Upper lobe of left lung (tissue), 4 donors: ENCODE results near the gene CTSL.

Experiments
- EP300 ChIP-seq, 4 donors: sonication (generic); formaldehyde crosslinking; IDR thresholded peaks; one replicate each; pipeline ENCODE4 v1.5.1; 2017; ENCODE audit warnings: antibody characterized with exemption in 4 of 4, control low read depth in 2 of 4
- POLR2A ChIP-seq, 4 donors: fragments of 450-650 bp; IDR thresholded peaks; one replicate each; pipeline ENCODE4 v1.5.1; 2016 to 2017; ENCODE audit warnings: antibody characterized with exemption in 4 of 4, mild to moderate bottlenecking in 2 of 4
- POLR2AphosphoS5 ChIP-seq, 2 donors: sonication (generic); formaldehyde crosslinking; IDR thresholded peaks; one replicate each; pipeline ENCODE4 v1.5.1; 2017; ENCODE audit warnings: antibody characterized with exemption in 2 of 2
- TF ChIP-seq, protein P1 (sequence below), 6 experiments: fragments of 450-650 bp in 4 of 6; fragments of 200-600 bp in 2 of 6; sonication (generic) in 2 of 6; IDR thresholded peaks; one replicate each; pipeline ENCODE4 v1.5.1; 2016 to 2019; ENCODE audit warnings: antibody characterized with exemption in 6 of 6

DNA sequence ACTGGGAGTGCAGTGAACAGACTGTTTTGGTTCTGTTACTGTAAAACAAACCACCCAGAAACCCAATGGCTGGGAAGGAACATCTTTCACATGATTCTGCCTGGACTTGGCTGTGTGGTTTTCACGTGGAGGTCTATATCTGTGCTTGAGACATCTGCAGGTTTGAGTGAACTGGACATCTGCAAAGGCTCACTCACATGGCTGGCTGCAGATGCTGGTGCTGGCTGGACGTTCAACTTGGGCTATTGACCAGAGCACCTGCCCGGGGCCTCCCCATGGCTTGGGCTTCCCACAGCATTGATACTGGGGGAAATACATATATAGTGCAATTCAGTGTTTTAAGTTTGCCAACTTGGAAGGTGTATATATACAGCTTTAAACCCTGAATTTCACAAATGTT is 6.8 kb downstream of the CTSL start:
- TF ChIP-seq POLR2AphosphoS5 (IDR thresholded peaks at IDR 0.05) (no peak), EP300 (IDR thresholded peaks at IDR 0.05) (no peak), POLR2A (IDR thresholded peaks at IDR 0.05) (no peak)
- TF ChIP-seq, protein P1, sequence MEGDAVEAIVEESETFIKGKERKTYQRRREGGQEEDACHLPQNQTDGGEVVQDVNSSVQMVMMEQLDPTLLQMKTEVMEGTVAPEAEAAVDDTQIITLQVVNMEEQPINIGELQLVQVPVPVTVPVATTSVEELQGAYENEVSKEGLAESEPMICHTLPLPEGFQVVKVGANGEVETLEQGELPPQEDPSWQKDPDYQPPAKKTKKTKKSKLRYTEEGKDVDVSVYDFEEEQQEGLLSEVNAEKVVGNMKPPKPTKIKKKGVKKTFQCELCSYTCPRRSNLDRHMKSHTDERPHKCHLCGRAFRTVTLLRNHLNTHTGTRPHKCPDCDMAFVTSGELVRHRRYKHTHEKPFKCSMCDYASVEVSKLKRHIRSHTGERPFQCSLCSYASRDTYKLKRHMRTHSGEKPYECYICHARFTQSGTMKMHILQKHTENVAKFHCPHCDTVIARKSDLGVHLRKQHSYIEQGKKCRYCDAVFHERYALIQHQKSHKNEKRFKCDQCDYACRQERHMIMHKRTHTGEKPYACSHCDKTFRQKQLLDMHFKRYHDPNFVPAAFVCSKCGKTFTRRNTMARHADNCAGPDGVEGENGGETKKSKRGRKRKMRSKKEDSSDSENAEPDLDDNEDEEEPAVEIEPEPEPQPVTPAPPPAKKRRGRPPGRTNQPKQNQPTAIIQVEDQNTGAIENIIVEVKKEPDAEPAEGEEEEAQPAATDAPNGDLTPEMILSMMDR (IDR thresholded peaks at IDR 0.05) = no peak
